Activated CD8-positive, alpha-beta T cell treated with anti-CD3 and anti-CD28 coated beads for 36 hours (primary cell): ENCODE data around the gene MRAP2. TPM values are rescaled to one million over a fixed set of nuclear protein-coding genes. Genes with fewer than 3 reads are reported as not detected.

ENCODE experiments used
- total RNA-seq, 2 experiments: library from RNA; stranded (reverse); gene quantifications; one replicate each; pipeline ENCODE4 v1.2.3, GENCODE V29; 2021

The MRAP2 gene
- total RNA-seq, 2 experiments from 2014 or later: not detected

Other genes with a start within 250 kb of the MRAP2 start
- gene RIPPLY2, start 180.4 kb upstream of the MRAP2 start, total RNA-seq: not detected
- 10 to 100 TPM; 26.9 to 27.0 TPM for gene CYB5R4, start 174.1 kb upstream of the MRAP2 start, total RNA-seq
- gene CEP162, start 193.9 kb downstream of the MRAP2 start, total RNA-seq: 1 to 10 TPM; 4.9 to 5.4 TPM